ENCODE results near the gene NACC2.

GRCh38 chr9:136011703-136012496, 83.2 kb downstream of the NACC2 start:
- TF ChIP-seq POLR2AphosphoS5 (IDR thresholded peaks at IDR 0.05; ENCODE audit: low read depth, low read length), result no peak
- no peak for TF ChIP-seq CTCF (IDR thresholded peaks at IDR 0.05)
- no peak for TF ChIP-seq TCF7L2 (IDR thresholded peaks at IDR 0.05; ENCODE audit: low read depth, low read length)
- no peak for TF ChIP-seq SIN3A (IDR thresholded peaks at IDR 0.05; ENCODE audit: borderline replicate concordance, insufficient read depth, low read depth, low read length)
